Heart left ventricle (tissue), 13 donors: ENCODE measurements around the gene AGXT.

Source experiments
- CTCF ChIP-seq, 12 donors: fragments of 200-600 bp; sonication (generic) in 4 of 12; IDR thresholded peaks; one replicate each; pipeline versions ENCODE4 v1.5.0 to v1.8.0; 2018 to 2022; ENCODE audit warnings: antibody characterized with exemption in 12 of 12, mild to moderate bottlenecking in 5 of 12
- POLR2A ChIP-seq, 2 donors: fragments of 450-650 bp; IDR thresholded peaks; one replicate each; pipeline ENCODE4 v1.6.1; 2017; ENCODE audit warnings: antibody characterized with exemption in 2 of 2, mild to moderate bottlenecking in 2 of 2, moderate library complexity in 2 of 2
- donor health status: ischemic (EF 13 %, LVEDD 7.1; RV severe dilation, severe dysfunction).
- donor health status: DM: no; HTN: yes; CAD: no.
- donor health status: DM: no; HTN: no; CAD: no.
- donor health status: ischemic (EF 25% LVEDD 6.9; RV normal size, moderate dysfunction).
- donor health status: ischemic (EF 25% LVEDD 5.7; RV mildly dilated, moderate dysfunction).
- donor health status: ischemic (EF 35%, LVEDD 5.7; RV mildly dilated, moderate dysfunction).
- donor health status: nonischemic (EF 11% LVEDD 7.7; RV severe dilation, severe dysfunction).
- donor health status: DM: yes; HTN: yes; CAD: no.
- donor health status: PGD.
- donor health status: ischemic (EF 29% LVEDD 5.4; RV normal size, mild dysfunction).
- donor health status: nonischemic (EF 23%, LVEDD 6.1; RV moderate dilation, normal function).

GRCh38 chr2:240836781-240837467, 31.7 kb upstream of the AGXT start:
- TF ChIP-seq POLR2A (IDR thresholded peaks at IDR 0.05), result no peak
- no peak for TF ChIP-seq CTCF (IDR thresholded peaks at IDR 0.05)
